ENCODE data around the gene ZKSCAN5. TPM values are rescaled to one million over a fixed set of nuclear protein-coding genes. Genes with fewer than 3 reads are reported as not detected.

The ZKSCAN5 gene
- total and polyA plus RNA-seq, 2 donors (not counting 1 experiment from before 2014, with no cell fraction given): 3.1 to 10.9 TPM

DNA sequence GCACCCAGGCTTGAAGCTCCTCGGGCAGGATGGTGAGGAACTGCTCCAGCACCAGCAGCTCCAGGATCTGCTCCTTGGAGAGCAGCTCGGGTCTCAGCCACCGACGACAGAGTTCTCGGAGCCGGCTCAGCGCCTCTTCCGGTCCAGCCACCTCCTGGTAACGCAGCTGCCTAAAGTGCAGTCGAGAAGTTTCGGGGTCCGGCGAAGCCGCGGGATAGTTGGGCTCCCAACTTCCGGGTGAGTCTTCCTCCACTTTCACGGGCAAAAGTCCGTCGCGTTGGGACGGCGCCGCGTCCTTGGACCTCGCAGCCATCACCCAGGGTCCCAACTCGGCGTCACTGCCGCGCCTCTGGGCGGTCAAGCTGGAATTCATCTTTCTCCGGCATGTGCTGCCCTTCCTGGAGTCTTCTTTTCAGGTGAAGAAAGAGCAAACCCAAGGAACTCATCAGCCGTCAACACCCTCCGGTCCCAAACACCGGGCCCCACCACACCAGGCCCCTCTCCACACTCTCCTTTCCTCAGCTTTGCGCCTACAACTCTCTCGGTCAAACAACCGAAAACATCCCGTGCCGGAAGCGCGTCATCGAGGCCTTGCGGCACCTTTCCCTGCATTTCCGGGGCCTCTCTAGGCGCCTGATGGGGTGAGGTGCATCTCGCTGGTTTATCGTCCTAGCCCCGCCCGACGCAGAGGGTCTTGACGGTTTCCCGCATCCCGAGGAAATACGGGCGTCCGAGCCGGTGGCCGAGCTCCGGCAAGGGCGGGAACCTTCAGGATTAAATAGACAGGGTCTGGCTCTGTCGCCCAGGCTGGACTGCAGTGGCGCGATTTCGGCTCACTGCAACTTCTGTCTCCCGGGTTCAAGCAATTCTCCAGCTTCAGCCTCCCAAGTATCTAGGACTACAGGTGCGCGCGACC is 4.5 kb upstream of the ZKSCAN5 start, which contains the start of gene ZNF394:
Gene ZNF394, minus strand, starts transcription at position 561 of the 916 bp plus-strand sequence. Its CDS starts 188 bp downstream, at position 373.
- ChIA-PET POLR2A (interaction anchor here (0.7 to 1.9 kb wide), 7 partner anchors 27 to 125 kb away, joined by 3 to 9 read pairs (median 4); partner anchors contain the start of genes BUD31, FAM200A, PDAP1 and ZNF655), CTCF (interaction anchor here (0.7 to 1.2 kb wide), 4 partner anchors 28 to 92 kb away, joined by 3 to 4 read pairs (median 3); partner anchors contain the start of genes BUD31, PDAP1 and ZNF655)
- Histone ChIP-seq H3K27ac (ENCODE audit: low read length in 2 of 2) (peak within 1 kb of the TSS; percentile 97 to 99), H3K9ac (ENCODE audit: low read length) (peak within 1 kb of the TSS; percentile 96), H3K36me3 (replicated peaks in 1 of 2; ENCODE audit: control extremely low read depth in 1 of 2, control insufficient read depth in 1 of 2, extremely low read depth in 1 of 2, insufficient read depth in 2 of 2, low read length in 1 of 2) (peaks cover 0 to 22% of the 10 kb centered on the region in 2 experiments), H3K79me2 (ENCODE audit: control insufficient read depth, insufficient read depth, low read length) (peaks cover 60% of the 10 kb centered on the region), H3K4me3 (ENCODE audit: control extremely low read depth in 1 of 5, extremely low read depth in 1 of 5, insufficient read depth in 1 of 5, low read depth in 2 of 5, low read length in 4 of 5) (peak within 1 kb of the TSS; percentile 83 to 100 (median 91)), H3K9me3 (ENCODE audit: control extremely low read depth in 1 of 3, control insufficient read depth in 2 of 3, insufficient read depth in 1 of 3, low read length in 2 of 3) (peaks cover 0 to 6% (median 0%) of the 10 kb centered on the region in 3 donors), H3K4me1 (ENCODE audit: control insufficient read depth in 2 of 2, insufficient read depth in 2 of 2, low read length in 2 of 2) (peaks cover 22 to 31% of the 10 kb centered on the region in 2 donors), H4K20me1 (ENCODE audit: control insufficient read depth, insufficient read depth, low read length, poor library complexity, severe bottlenecking) (peaks cover 35% of the 10 kb centered on the region), H2AFZ (ENCODE audit: insufficient read depth, low read depth, low read length, poor library complexity, severe bottlenecking) (peak within 1 kb of the TSS; percentile 87), H3K27me3 (replicated peaks in 1 of 4; ENCODE audit: control extremely low read depth in 1 of 4, control insufficient read depth in 3 of 4, insufficient read depth in 4 of 4, low read length in 3 of 4) (no peaks in the 10 kb centered on the region), H3K4me2 (replicated peaks; ENCODE audit: low read depth, low read length, poor library complexity, severe bottlenecking) (peak within 1 kb of the TSS; percentile 86)
- ATAC-seq (ENCODE audit: low read depth) (peak; percentile 26), DNase-seq (peak; percentile 93)
- Mint-ChIP-seq H3K27me3 (no peaks in the 10 kb centered on the region), H3K4me3 (peak within 1 kb of the TSS; percentile 92), H3K4me1 (peaks cover 36% of the 10 kb centered on the region), H3K27ac (peak within 1 kb of the TSS; percentile 98), H3K9me3 (ENCODE audit: insufficient read depth) (no peaks in the 10 kb centered on the region)
- intact Hi-C loops (cut with micrococcal nuclease): loop anchor here (1.0 to 10.0 kb wide), 6 partner anchors 28 to 585 kb away; partner anchors contain the start of genes BUD31, COPS6, FAM200A and PDAP1
- under 1% methylated on average over 64 of the region's 68 CpGs for WGBS (ENCODE audit: insufficient coverage)
- TF ChIP-seq EZH2 (IDR thresholded peaks at IDR 0.05; ENCODE audit: borderline replicate concordance, insufficient read depth, low read depth, low read length, poor library complexity, severe bottlenecking): no peak
- TF ChIP-seq, protein P1, sequence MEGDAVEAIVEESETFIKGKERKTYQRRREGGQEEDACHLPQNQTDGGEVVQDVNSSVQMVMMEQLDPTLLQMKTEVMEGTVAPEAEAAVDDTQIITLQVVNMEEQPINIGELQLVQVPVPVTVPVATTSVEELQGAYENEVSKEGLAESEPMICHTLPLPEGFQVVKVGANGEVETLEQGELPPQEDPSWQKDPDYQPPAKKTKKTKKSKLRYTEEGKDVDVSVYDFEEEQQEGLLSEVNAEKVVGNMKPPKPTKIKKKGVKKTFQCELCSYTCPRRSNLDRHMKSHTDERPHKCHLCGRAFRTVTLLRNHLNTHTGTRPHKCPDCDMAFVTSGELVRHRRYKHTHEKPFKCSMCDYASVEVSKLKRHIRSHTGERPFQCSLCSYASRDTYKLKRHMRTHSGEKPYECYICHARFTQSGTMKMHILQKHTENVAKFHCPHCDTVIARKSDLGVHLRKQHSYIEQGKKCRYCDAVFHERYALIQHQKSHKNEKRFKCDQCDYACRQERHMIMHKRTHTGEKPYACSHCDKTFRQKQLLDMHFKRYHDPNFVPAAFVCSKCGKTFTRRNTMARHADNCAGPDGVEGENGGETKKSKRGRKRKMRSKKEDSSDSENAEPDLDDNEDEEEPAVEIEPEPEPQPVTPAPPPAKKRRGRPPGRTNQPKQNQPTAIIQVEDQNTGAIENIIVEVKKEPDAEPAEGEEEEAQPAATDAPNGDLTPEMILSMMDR (IDR thresholded peaks at IDR 0.05): peak; percentile 11

All from B cell (primary cell).